ENCODE results near the gene INO80.

The INO80 gene

DNA sequence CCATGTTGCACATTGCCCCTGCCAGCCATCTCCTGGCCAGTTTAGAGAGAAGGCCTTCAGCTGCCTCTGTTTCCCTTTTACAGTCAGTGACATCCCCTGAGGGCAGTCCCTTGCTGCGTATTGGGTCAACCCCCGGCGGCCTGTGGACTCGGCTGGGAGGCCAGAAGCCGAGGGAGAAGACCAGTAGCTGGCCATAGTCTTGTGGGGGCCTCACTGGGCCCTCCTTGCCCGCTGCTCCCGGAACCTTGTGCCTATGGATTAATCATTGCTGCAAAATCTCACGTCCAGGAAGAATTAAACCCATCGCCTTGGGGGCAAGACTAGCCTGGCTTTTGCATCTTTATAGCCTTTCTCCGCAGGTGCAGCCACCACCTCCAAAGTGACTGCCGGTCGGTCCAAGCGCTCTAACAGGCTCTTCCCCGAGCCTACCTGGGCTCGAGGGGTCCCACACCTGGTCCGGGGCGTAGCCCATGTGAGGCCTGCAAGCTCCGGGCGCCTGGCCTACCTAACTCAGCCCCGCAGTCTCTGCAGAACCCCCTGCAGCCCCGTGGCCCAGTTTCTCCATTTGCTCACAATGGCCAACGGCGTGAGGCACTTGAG, 163.7 kb downstream of the INO80 start:
- H3K9ac ChIP-seq (ENCODE audit: low read length), result peak overlapping the region; percentile 71
- H3K4me3 ChIP-seq (ENCODE audit: low read length), result peak overlapping the region; percentile 77
- peaks cover 3% of the 10 kb centered on the region for H3K36me3 ChIP-seq (replicated peaks; ENCODE audit: low read depth, low read length)
- H3K9me3 ChIP-seq (ENCODE audit: insufficient read depth, low read length), result no peaks in the 10 kb centered on the region
- no peaks in the 10 kb centered on the region for H4K20me1 ChIP-seq (ENCODE audit: insufficient read depth, low read length)
- no peak for TF ChIP-seq EZH2phosphoT487 (IDR thresholded peaks at IDR 0.05; ENCODE audit: low read depth)
- TF ChIP-seq, protein P1, sequence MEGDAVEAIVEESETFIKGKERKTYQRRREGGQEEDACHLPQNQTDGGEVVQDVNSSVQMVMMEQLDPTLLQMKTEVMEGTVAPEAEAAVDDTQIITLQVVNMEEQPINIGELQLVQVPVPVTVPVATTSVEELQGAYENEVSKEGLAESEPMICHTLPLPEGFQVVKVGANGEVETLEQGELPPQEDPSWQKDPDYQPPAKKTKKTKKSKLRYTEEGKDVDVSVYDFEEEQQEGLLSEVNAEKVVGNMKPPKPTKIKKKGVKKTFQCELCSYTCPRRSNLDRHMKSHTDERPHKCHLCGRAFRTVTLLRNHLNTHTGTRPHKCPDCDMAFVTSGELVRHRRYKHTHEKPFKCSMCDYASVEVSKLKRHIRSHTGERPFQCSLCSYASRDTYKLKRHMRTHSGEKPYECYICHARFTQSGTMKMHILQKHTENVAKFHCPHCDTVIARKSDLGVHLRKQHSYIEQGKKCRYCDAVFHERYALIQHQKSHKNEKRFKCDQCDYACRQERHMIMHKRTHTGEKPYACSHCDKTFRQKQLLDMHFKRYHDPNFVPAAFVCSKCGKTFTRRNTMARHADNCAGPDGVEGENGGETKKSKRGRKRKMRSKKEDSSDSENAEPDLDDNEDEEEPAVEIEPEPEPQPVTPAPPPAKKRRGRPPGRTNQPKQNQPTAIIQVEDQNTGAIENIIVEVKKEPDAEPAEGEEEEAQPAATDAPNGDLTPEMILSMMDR (IDR thresholded peaks at IDR 0.05; ENCODE audit: low read depth, low read length), result no peak
- H3K27me3 ChIP-seq (ENCODE audit: low read depth, low read length), result no peaks in the 10 kb centered on the region
- H3K4me2 ChIP-seq (ENCODE audit: low read length), result peak overlapping the region; percentile 79
- H3K4me1 ChIP-seq (ENCODE audit: low read length), result peaks cover 14% of the 10 kb centered on the region
- 0 out of 2 replicates have a peak overlapping the region, but pooled peaks have one; percentile 50 for H2AFZ ChIP-seq (ENCODE audit: low read depth, low read length)
- H3K79me2 ChIP-seq (ENCODE audit: low read length), result no peaks in the 10 kb centered on the region
- peak overlapping the region; percentile 53 for H3K27ac ChIP-seq (ENCODE audit: low read length)

DNA sequence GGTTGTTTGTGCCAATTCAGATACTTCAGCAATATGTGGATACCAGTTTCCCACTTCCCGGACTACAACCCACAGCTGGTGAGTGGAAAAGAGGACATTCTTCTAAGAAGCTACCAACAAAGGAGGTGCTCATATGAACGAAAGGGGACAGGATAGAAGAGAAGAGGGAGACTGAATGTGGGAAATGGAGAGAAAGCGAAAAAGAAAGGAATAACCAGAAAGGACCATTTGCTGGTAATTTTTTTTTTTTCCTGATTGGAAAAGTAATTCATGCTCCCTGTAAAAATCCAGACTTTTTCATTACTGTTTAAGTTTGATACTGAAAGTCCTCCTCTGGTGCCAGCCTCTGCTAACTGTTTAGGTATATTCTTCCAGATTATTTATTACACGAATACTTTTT, 164.3 kb downstream of the INO80 start:
- Histone ChIP-seq H3K9me3 (ENCODE audit: insufficient read depth, low read length) (no peaks in the 10 kb centered on the region), H3K4me2 (ENCODE audit: low read length) (peak overlapping the region; percentile 79), H4K20me1 (ENCODE audit: insufficient read depth, low read length) (no peaks in the 10 kb centered on the region), H3K4me1 (ENCODE audit: low read length) (peaks cover 14% of the 10 kb centered on the region), H3K4me3 (ENCODE audit: low read length) (peak overlapping the region; percentile 77), H3K27me3 (ENCODE audit: low read depth, low read length) (no peaks in the 10 kb centered on the region), H3K79me2 (ENCODE audit: low read length) (no peaks in the 10 kb centered on the region), H2AFZ (ENCODE audit: low read depth, low read length) (0 out of 2 replicates have a peak overlapping the region, but pooled peaks have one; percentile 50), H3K9ac (ENCODE audit: low read length) (peak overlapping the region; percentile 71), H3K27ac (ENCODE audit: low read length) (no peak overlapping the region), H3K36me3 (replicated peaks; ENCODE audit: low read depth, low read length) (peaks cover 3% of the 10 kb centered on the region)
- no peak for TF ChIP-seq EZH2phosphoT487 (IDR thresholded peaks at IDR 0.05; ENCODE audit: low read depth)
- TF ChIP-seq, protein P1 (IDR thresholded peaks at IDR 0.05; ENCODE audit: low read depth, low read length), result no peak

GRCh38 chr15:40949756-40950207, 166.3 kb downstream of the INO80 start:
- Histone ChIP-seq H3K4me1 (ENCODE audit: low read length) (peaks cover 20% of the 10 kb centered on the region), H2AFZ (ENCODE audit: low read depth, low read length) (no peak overlapping the region), H4K20me1 (ENCODE audit: insufficient read depth, low read length) (no peaks in the 10 kb centered on the region), H3K36me3 (replicated peaks; ENCODE audit: low read depth, low read length) (no peaks in the 10 kb centered on the region), H3K9ac (ENCODE audit: low read length) (no peak overlapping the region), H3K4me2 (ENCODE audit: low read length) (no peak overlapping the region), H3K27ac (ENCODE audit: low read length) (no peak overlapping the region), H3K9me3 (ENCODE audit: insufficient read depth, low read length) (no peaks in the 10 kb centered on the region), H3K4me3 (ENCODE audit: low read length) (no peak overlapping the region), H3K27me3 (ENCODE audit: low read depth, low read length) (no peaks in the 10 kb centered on the region), H3K79me2 (ENCODE audit: low read length) (no peaks in the 10 kb centered on the region)
- no peak for TF ChIP-seq EZH2phosphoT487 (IDR thresholded peaks at IDR 0.05; ENCODE audit: low read depth)
- TF ChIP-seq, protein P1 (IDR thresholded peaks at IDR 0.05; ENCODE audit: low read depth, low read length), result no peak

- no peak overlapping the region for H3K4me2 ChIP-seq (ENCODE audit: low read length)
- H2AFZ ChIP-seq (ENCODE audit: low read depth, low read length), result no peak overlapping the region
- no peak overlapping the region for H3K4me3 ChIP-seq (ENCODE audit: low read length)
- no peak overlapping the region for H3K9ac ChIP-seq (ENCODE audit: low read length)
- no peaks in the 10 kb centered on the region for H3K9me3 ChIP-seq (ENCODE audit: insufficient read depth, low read length)
- no peaks in the 10 kb centered on the region for H3K27me3 ChIP-seq (ENCODE audit: low read depth, low read length)
- H3K4me1 ChIP-seq (ENCODE audit: low read length), result peaks cover 17% of the 10 kb centered on the region
- H4K20me1 ChIP-seq (ENCODE audit: insufficient read depth, low read length), result no peaks in the 10 kb centered on the region
- H3K79me2 ChIP-seq (ENCODE audit: low read length), result no peaks in the 10 kb centered on the region
- H3K36me3 ChIP-seq (replicated peaks; ENCODE audit: low read depth, low read length), result no peaks in the 10 kb centered on the region
- TF ChIP-seq EZH2phosphoT487 (IDR thresholded peaks at IDR 0.05; ENCODE audit: low read depth), result no peak
- TF ChIP-seq, protein P1 (IDR thresholded peaks at IDR 0.05; ENCODE audit: low read depth, low read length), result no peak
- no peak overlapping the region for H3K27ac ChIP-seq (ENCODE audit: low read length)
These were observed 167.2 kb downstream of the INO80 start for GRCh38 chr15:40948706-40949473.
